Common myeloid progenitor, CD34-positive (primary cell): Measurements from ENCODE around the gene CDH23.

Experiments
- CTCF ChIA-PET: fragments of 350-600 bp; sonication (Branson Sonifier 250); formaldehyde crosslinking; loops from one replicate; lab custom pipeline; 2021; ENCODE audit warnings: antibody characterized with exemption; lab: Charles Lee
- POLR2A ChIA-PET: fragments of 350-600 bp; sonication (Branson Sonifier 250); formaldehyde crosslinking; loops from one replicate; lab custom pipeline; 2021; ENCODE audit warnings: antibody characterized with exemption; lab: Charles Lee
- DNase-seq, 3 donors: peaks; one replicate each; pipeline versions ENCODE4 v3.0.0 to v3.0.0-alpha.2; 2013
- H3K27ac ChIP-seq, 2 experiments: 1 replicate in 1 of 2; 2 replicates in 1 of 2; pipeline ENCODE4 v1.7.0; 2013; ENCODE audit warnings: inconsistent platforms in 2 of 2, low read length in 2 of 2, mild to moderate bottlenecking in 2 of 2, low read depth in 1 of 2, moderate library complexity in 1 of 2; ENCODE audit not compliant: severe bottlenecking in 2 of 2, insufficient read depth in 1 of 2, poor library complexity in 1 of 2
- H3K27me3 ChIP-seq, 5 experiments: replicated peaks in 2 of 5; 1 replicate in 3 of 5; 2 replicates in 2 of 5; pipeline versions ENCODE4 v1.6.1 to v1.7.0; 2013; ENCODE audit warnings: low read length in 4 of 5, mild to moderate bottlenecking in 2 of 5, moderate library complexity in 2 of 5, inconsistent platforms in 1 of 5; ENCODE audit not compliant: insufficient read depth in 5 of 5, control insufficient read depth in 4 of 5
- H3K36me3 ChIP-seq, 4 experiments: 1 replicate in 2 of 4; 2 replicates in 2 of 4; pipeline versions ENCODE4 v1.6.1 to v1.7.0; 2013; ENCODE audit warnings: low read length in 3 of 4, control low read depth in 1 of 4, mild to moderate bottlenecking in 1 of 4; ENCODE audit not compliant: control insufficient read depth in 4 of 4, insufficient read depth in 4 of 4
- H3K4me1 ChIP-seq, 4 experiments: 1 replicate in 3 of 4; 2 replicates in 1 of 4; pipeline versions ENCODE4 v1.6.1 to v1.7.1; 2013; ENCODE audit warnings: low read length in 3 of 4, mild to moderate bottlenecking in 3 of 4, control low read depth in 1 of 4, inconsistent platforms in 1 of 4, moderate library complexity in 1 of 4; ENCODE audit not compliant: control insufficient read depth in 4 of 4, insufficient read depth in 4 of 4; ENCODE audit errors: control extremely low read depth in 1 of 4
- H3K4me3 ChIP-seq, 7 experiments: 1 replicate in 4 of 7; 2 replicates in 3 of 7; pipeline versions ENCODE4 v1.5.1 to v1.7.0; 2013; ENCODE audit warnings: mild to moderate bottlenecking in 7 of 7, low read length in 6 of 7, moderate library complexity in 6 of 7, inconsistent platforms in 2 of 7, low read depth in 2 of 7, control low read depth in 1 of 7; ENCODE audit not compliant: insufficient read depth in 4 of 7, control insufficient read depth in 1 of 7; ENCODE audit errors: extremely low read depth in 1 of 7
- H3K9me3 ChIP-seq, 5 experiments: 1 replicate in 4 of 5; 2 replicates in 1 of 5; pipeline versions ENCODE4 v1.6.1 to v1.7.1; 2013; ENCODE audit warnings: low read length in 4 of 5, mild to moderate bottlenecking in 2 of 5, inconsistent platforms in 1 of 5, low read depth in 1 of 5, moderate library complexity in 1 of 5; ENCODE audit not compliant: control insufficient read depth in 4 of 5, insufficient read depth in 2 of 5; ENCODE audit errors: control extremely low read depth in 1 of 5
- WGBS: methylation state at CpG from one replicate; pipeline ENCODE4 v1.1.5; 2013; ENCODE audit not compliant: insufficient coverage; 5-methylcytosine and 5-hydroxymethylcytosine counted together

Gene CDH23

DNA sequence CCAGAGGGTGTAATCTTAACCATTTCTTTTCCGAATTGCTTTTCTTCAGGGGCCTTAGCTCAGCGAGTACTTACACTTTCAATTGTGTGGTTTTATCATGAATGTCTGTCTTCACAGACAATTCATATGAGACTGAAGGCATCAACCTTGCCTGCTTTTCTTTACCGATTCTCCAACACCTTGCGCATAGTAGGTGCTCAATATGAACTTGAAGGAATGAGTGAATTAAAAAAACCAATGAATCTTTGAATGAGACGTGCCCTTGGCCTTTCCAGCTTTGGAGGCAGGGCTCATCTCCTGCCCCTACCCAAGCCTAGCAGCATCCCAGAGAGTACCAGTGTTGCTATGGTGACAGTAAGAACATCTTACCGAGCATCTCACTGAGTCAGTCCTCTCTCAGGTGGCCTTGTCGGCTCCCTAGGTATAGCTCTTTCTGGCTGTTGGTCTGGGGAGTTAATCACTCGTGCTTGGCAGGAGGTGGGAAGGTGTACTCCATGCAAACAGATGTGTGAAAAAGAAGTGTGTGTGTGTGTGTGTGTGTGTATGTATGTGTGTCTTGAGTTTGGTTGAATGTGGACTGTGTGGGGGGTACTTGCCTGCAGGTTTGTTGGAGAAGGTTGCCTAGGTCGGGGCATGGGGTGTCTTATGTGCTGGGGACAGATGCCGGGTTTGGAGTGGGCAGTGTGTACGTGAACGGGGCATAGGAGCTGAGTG lies 215.1 kb downstream of the CDH23 start:
- ChIA-PET POLR2A (interaction anchor here (1.1 kb wide), 1 partner anchor 11 kb away, joined by 3 read pairs; no protein-coding TSS in a partner anchor), CTCF (interaction anchor here (1.1 to 5.5 kb wide), 7 partner anchors 10 to 298 kb away, joined by 3 to 42 read pairs (median 4); partner anchors contain the start of gene CDH23)
- Histone ChIP-seq H3K27ac (no peak overlapping the region), H3K9me3 (no peaks in the 10 kb centered on the region), H3K36me3 (no peaks in the 10 kb centered on the region), H3K27me3 (no peaks in the 10 kb centered on the region), H3K4me3 (no peak overlapping the region), H3K4me1 (peaks cover 0 to 6% (median 0%) of the 10 kb centered on the region in 4 experiments)
- WGBS: 91% methylated on average over 6 of the region's 12 CpGs
- DNase-seq: no peak

DNA sequence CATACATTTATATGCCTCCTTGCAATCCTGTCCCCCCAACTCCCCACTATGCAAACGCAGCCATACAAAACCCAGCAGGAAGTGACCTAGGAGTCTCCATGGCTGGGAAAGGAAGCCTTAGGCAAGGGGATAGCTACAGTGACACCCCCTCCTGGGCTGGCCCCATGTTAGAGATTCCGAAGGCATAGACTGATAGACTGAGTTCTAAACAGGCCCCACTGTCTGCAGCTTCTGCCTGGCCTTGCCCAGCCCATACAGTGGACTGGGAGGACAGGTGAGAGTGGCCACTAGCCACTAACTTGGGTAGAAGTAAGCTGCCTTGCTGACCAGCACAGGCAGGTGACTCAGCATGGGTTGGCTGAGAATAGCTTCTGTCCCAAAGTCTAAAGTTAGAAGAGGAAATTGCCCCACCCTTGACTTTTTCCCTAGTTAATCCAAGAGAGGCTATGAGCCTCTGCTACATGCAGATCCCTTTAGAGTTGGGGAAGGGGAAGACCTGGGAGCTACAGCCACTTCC lies 216.6 kb downstream of the CDH23 start:
- H3K27ac ChIP-seq: no peak overlapping the region
- WGBS: 78% methylated on average over 1 of the region's 2 CpGs
- no peaks in the 10 kb centered on the region for H3K36me3 ChIP-seq
- ChIA-PET CTCF (interaction anchor here (0.6 to 1.8 kb wide), 5 partner anchors 10 to 322 kb away, joined by 3 to 7 read pairs (median 4); no protein-coding TSS in a partner anchor), POLR2A (no interaction called here)
- no peaks in the 10 kb centered on the region for H3K27me3 ChIP-seq
- H3K9me3 ChIP-seq: no peaks in the 10 kb centered on the region
- H3K4me1 ChIP-seq: peaks cover 0 to 6% (median 0%) of the 10 kb centered on the region in 4 experiments
- no peak for DNase-seq
- no peak overlapping the region for H3K4me3 ChIP-seq

DNA sequence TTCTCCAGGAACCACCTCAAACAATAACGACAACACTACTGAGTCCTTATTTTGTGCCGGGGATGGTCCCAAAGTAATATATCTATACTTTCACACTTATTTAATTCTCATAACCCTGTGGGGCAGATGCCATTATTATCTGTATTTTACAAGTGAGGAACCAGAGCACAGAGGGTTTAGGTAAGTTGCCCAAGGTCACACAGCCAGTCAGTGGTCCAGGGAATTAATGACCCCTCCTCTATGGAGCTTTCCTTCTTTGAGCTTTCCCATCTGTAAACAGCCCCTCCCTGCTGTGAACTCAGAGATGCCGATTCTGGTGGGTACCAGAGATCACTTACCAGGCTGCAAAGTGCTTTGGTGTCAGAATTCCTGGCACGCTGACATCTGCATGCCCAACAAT lies 217.2 kb downstream of the CDH23 start:
- H3K9me3 ChIP-seq: no peaks in the 10 kb centered on the region
- 94% methylated on average over 3 of the region's 4 CpGs for WGBS
- ChIA-PET POLR2A (no interaction called here), CTCF (interaction anchor here (1.6 to 1.8 kb wide), 3 partner anchors 10 to 25 kb away, joined by 4 to 7 read pairs (median 6); no protein-coding TSS in a partner anchor)
- H3K36me3 ChIP-seq: no peaks in the 10 kb centered on the region
- DNase-seq: no peak
- H3K27me3 ChIP-seq: no peaks in the 10 kb centered on the region
- no peak overlapping the region for H3K27ac ChIP-seq
- no peak overlapping the region for H3K4me3 ChIP-seq
- peaks cover 0 to 6% (median 0%) of the 10 kb centered on the region in 4 experiments for H3K4me1 ChIP-seq

DNA sequence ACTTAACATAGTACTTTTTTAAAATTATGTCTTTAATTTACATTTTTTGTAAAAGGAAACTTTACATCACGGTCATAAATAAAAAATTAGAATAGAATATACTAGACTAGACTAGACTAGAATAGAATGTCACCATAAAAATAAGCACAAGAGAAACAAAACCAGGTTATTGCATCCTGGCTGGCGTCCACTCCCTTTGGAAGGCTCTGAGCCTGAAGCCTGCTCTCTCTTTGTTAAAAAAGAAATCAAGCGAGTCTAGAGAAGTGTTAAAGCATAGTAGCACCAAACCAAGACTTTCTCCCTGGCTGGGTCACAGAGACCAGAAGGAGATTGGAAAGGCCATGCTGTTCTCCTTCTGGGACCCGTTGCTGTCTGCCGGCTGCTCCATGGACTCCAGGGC lies 218.2 kb downstream of the CDH23 start:
- Histone ChIP-seq H3K36me3 (no peaks in the 10 kb centered on the region), H3K27me3 (no peaks in the 10 kb centered on the region), H3K27ac (no peak overlapping the region), H3K9me3 (no peaks in the 10 kb centered on the region), H3K4me3 (no peak overlapping the region), H3K4me1 (peaks cover 0 to 6% (median 0%) of the 10 kb centered on the region in 4 experiments)
- CTCF ChIA-PET: no interaction called here
- 100% methylated on average over 4 of the region's 5 CpGs for WGBS
- no peak for DNase-seq
- POLR2A ChIA-PET: no interaction called here

DNA sequence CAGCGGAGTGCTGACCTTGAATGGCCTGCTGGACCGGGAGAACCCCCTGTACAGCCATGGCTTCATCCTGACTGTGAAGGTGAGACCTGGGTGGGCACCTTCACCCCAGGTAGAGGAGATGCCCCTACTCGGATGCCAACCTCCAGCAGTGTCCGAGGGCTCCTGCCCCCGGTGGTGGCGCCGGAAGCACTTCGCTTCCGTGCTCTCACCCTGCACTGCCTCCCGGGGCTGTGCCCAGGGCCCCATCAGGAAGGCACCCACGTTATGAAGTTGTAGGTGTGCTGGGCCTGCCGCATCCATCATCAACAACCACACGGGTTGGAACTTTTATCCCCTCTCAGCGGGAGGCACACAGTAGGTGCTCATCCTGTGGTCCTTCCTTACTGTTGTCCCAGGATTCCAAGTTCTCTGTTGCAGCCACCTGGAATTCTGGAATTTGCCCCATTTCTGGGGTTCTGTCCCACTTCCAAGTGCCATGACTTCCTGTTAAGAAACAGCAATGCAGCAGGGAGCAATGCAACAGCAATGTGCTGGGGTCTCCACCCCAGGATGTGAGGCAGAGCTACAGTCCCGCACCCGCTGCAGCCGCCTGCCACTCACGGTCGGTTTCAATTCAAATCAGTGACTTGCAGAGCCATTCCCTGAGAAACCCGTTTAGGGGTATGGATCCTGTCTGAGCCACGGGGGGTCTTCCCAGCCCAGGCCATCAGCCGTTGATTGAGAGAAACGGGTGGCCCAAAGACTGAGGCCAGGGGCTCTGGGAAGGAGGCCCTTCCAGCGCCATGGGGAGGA lies 219.0 kb downstream of the CDH23 start:
- Histone ChIP-seq H3K27me3 (no peaks in the 10 kb centered on the region), H3K36me3 (no peaks in the 10 kb centered on the region), H3K9me3 (no peaks in the 10 kb centered on the region), H3K4me1 (peaks cover 0 to 6% (median 0%) of the 10 kb centered on the region in 4 experiments), H3K4me3 (no peak overlapping the region), H3K27ac (no peak overlapping the region)
- 95% methylated on average over 23 of the region's 24 CpGs for WGBS
- ChIA-PET POLR2A (no interaction called here), CTCF (interaction anchor here (1.5 to 1.7 kb wide), 2 partner anchors 22 to 296 kb away, joined by 3 to 5 read pairs; partner anchors contain the start of gene SLC29A3)
- no peak for DNase-seq

DNA sequence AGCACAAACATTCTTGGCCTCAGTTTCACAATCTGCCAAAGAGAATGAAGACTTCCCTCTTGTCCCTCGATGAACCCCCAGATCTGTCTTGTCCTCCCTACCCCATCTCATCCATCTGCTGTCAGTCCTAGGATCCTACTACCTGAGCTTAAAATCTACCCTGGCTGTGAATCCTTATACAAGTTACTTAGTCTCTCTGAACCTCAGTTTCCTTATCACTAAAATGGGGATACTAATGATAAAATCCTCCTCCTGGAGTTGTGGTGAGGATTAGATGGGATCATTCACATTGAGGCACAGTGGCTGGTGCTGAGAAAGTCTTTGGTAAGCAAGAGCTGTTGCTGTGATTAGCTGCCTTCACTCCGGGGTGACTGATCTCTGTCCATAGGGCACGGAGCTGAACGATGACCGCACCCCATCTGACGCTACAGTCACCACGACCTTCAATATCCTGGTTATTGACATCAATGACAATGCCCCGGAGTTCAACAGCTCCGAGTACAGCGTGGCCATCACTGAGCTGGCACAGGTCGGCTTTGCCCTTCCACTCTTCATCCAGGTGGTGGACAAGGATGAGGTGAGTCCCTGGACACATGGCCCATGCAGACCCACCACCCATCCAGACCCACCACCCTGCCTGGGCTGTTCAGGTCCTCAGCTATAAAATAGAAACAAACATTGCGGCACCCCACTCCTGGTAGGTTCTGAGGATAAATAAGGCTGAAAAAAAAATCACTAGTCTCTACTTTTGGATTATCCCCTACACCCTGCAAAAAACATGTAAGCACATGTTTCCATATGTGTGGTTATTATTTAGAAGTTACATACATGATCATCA lies 220.3 kb downstream of the CDH23 start:
- POLR2A ChIA-PET: no interaction called here
- Histone ChIP-seq H3K4me1 (peaks cover 0 to 6% (median 0%) of the 10 kb centered on the region in 4 experiments), H3K27ac (no peak overlapping the region), H3K36me3 (no peaks in the 10 kb centered on the region), H3K4me3 (no peak overlapping the region), H3K9me3 (no peaks in the 10 kb centered on the region), H3K27me3 (no peaks in the 10 kb centered on the region)
- WGBS: 97% methylated on average over 10 of the region's 12 CpGs
- DNase-seq: no peak
- CTCF ChIA-PET: interaction anchor here (1.0 to 1.7 kb wide), 3 partner anchors 21 to 297 kb away, joined by 3 to 5 read pairs (median 4); partner anchors contain the start of gene SLC29A3
